Lung microvascular endothelial cell (primary cell): ENCODE measurements around the gene PITHD1. TPM values are rescaled to one million over a fixed set of nuclear protein-coding genes. Genes with fewer than 3 reads are reported as not detected.
A peak's percentile ranks its signal among the peaks of the same experiment; 100 is the strongest.
"Not testable (repeated sequence)": the region's sequence is repeated elsewhere in the genome, so short reads cannot be mapped to it uniquely, and the experiment has no call there.

Source experiments
- DNase-seq, 2 donors: peaks; one replicate each; pipeline versions ENCODE4 v3.0.0 to v3.0.0-alpha.2; 2010; ENCODE audit warnings: low read depth in 2 of 2
- total RNA-seq: library from RNA; depleted of rRNA; stranded (reverse); fragments of >200 nt; gene quantifications from 2 replicates; pipeline ENCODE4 v1.2.1, GENCODE V29; 2014

PITHD1 gene
- total RNA-seq, 1 donor from 2014 or later, result 29.0 TPM

DNA sequence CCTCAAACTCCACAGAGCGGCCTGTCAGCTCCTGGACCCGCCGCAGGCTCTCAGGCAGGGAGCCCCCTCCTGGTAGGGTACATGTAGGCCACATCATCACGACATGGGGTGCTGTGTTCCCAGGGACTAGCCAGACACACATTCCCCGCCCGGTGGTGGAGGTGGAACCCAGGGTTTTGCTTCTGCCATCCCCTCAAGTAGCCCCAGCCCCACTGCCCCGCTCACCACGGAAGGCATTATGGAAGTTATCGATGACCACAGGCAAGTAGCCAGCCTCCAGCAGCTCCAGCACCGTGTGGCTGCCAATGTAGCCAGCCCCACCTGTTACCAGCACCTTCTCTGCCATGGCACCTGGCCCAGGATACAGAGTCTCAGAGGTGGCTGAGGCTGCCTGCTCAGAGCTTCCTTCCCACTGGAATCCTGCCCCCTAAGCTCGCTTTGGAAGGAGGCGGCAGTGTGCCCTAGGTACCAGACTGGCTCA, 20.5 kb downstream of the PITHD1 start:
- DNase-seq, result no peak

- DNase-seq, result no peak
Measured at GRCh38 chr1:23799255-23799569, 21.0 kb downstream of the PITHD1 start.

- peak; percentile 62 to 88 for DNase-seq
Measured at GRCh38 chr1:23799570-23800399, 21.6 kb downstream of the PITHD1 start.

DNA sequence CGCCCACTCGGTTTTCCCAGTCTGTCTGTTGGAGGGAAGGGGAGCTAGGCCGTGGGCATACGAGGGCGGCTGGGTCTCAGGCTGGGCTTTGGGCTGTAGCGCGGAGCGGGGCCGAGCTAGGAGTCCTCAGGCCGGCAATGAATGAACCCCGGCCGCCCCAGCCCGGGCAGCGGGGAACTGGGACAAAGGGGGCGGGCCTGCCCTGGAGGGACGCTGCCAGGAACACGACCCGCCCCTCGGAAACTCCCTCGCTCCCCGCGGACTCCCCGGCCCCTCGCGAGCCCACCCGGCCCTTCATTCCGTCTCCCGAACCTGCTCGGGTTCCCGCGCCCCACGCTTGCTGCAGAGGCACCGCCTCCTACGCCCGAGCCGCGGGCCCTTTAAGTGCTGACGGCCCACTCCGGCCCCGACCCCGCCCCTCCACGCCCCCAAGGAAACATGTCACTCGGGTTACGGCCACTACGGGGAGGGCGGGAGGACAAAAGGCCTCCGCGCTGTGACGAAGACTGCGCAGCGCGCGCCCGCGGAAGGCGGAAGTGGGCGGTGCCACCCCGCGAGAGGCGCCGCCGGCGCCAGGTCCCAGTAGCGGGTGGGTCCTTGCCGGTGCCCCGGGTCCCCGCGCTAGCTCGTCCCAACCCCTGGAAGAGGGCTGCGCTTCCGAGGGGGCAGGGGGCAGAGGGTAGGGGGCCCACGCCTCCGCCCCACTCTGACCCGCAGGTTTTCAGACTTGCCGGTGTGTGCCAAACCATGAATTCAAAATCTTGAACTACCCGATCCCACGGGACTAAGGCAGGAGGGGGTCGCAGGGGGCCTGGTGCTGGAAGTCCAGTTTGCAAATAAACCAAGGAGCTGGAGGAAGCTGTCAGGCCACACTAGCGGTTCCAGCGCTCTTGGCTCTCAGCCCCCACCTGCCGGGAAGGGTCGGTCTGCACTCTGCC, 22.5 kb downstream of the PITHD1 start, which contains the start of gene GALE:
Gene GALE (minus strand): TSS at position 355 of the 938 bp plus-strand sequence. CDS start 1,747 bp downstream, outside the sequence.
- DNase-seq, result peak; percentile 97

DNA sequence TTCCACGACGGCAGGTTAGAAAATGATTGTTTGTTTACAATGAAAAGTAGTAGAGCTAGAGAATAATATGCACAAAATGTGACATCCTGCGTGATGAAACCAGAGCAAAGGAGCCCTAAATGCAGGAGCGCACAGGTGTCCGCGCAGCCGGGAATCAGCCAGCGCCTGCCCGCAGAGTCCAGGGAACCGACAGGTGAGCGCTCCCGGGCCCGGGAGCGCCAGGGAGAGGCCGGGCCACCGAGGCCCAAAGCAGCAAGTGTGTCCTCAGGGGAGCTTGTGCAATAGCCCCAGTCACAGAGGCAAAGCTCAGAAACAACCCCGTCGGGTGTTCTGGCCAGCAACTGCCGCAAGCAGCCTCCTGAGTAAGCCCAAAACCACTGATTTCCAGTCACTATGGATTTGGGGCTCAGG, 23.1 kb downstream of the PITHD1 start:
- DNase-seq, result no peak

DNA sequence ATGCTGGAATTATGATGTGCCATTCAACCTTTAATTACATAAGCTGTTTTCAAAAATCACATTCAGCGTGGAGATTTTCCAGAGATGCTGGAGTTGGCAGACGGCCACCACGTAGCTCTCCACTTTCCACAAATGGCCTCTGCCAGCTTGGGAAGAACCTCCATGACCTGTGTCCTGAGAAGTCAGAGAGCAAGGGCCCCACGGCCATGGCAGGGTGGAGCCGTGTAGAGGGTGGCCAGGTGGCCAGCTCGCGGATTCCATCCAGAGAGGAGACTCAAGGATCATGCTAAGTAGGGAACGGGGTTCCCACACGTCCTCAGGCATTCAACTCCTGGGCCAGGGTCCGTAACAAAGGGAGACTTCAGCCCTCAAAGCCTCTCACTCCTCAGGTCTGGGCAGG, 23.7 kb downstream of the PITHD1 start:
- no peak for DNase-seq

GRCh38 chr1:23802809-23803342, 24.7 kb downstream of the PITHD1 start:
- not testable (repeated sequence) for DNase-seq

DNA sequence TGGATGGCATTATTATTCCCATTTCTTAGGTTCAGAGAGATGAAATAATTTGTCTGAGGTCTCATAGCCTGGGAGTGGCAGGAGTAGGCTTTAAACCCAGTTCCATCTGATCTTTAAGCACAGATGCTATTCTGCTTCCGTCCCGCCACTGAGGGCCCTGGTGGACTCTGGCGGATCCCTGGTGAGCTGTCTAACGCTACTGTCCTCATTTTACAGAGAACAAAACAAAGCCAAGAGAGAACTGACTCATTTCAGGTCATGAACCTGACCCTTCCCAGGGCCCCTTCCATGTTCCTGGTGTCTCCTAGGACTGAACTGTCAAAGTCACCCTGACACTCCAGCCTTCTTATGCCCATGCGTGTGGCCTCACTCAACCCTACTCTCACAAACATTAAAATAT, 25.5 kb downstream of the PITHD1 start:
- no peak for DNase-seq

DNA sequence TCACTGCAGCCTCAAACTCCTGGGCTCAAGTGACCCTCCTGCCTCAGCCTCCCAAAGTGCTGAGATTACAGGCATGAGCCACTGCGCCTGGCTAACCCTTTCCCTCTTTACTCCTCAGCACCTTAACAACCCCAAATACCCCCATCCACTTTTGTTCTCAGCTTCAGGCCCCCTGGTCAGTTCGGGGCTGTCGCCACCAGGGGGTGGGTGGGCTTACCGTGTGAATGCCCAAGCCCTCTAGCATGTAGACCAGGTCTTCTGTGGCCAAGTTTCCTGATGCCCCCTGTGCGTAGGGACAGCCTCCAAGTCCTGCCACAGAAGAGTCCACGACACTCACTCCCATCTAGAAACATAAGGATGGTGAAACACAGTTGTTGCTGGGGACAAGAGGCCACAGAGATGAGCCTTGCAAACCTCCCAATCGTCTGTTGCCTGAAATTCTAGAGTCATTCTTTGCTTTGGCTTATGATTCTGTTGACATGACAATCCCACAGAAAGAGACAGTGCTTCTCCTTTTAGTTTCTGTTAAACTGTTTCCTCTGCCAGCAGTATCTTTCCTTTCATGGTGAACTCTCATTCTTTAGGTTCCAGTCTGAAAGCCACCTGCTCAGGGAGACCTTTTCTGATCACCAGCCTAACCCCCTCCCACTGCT, 26.1 kb downstream of the PITHD1 start:
- DNase-seq, result no peak

DNA sequence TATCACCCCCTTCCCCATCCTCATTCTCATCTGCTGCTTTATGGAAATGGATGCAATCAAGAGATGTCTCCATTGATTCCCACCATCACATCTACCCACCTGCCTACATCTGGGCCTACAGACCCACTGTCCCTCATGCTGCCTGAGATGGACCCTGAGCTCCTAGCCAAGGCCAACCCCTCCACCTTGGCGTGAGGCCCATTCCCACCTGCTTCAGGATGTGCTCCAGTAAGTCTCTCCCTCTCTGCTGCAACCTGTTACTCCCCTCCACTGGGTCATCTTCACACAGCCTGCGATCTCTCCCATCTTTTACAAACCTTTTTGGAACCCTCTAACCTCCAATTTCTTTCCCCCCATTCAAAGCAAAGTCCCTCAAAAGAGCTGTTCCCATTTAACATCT, 26.8 kb downstream of the PITHD1 start:
- no peak for DNase-seq

DNA sequence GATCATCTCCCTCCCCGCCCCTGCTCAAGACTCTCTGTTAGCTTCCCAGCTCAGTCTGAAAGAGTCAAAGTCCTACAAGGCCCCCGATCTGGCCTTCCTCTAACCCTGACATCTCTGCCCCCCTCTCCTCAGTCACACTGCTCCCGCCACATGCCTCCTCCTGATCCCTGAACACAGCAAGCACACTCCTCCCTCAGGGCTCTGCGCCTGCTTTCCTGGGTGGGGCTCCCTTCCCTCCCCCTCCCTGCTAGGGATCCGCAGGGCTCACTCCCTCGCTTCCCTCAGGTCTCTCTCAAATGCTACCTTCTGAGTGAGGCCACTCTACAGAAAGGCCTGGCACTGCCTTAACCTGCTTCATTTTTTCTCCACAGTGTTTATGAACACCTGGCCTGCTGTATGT, 28.1 kb downstream of the PITHD1 start:
- no peak for DNase-seq

GRCh38 chr1:23807453-23807852, 29.2 kb downstream of the PITHD1 start:
- no peak for DNase-seq

GRCh38 chr1:23809751-23810171, 31.5 kb downstream of the PITHD1 start:
- peak; percentile 72 to 80 for DNase-seq

GRCh38 chr1:23810818-23811540, 32.8 kb downstream of the PITHD1 start:
- DNase-seq, result peak; percentile 60 to 64

DNA sequence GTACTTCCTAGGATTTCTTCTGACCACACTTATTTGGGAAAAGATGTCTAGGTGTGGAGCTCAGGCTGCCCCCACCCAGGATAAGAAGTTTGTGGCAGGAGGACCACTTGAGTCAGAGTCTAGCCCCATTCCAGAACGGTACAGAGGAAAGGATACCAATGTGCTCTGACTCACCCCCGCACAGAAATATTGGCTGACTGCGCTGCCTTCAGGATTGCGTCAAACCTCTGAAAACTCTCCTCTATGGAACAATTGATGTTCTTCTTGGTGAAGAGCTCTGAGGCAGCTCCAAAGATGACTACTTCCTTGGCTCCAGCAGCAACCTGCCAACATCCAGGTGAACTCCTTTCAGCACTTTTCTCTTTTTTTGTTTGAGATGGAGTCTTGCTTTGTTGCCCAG, 35.8 kb downstream of the PITHD1 start:
- DNase-seq, result no peak

- no peak for DNase-seq
Measured at GRCh38 chr1:23816361-23816760, 38.1 kb downstream of the PITHD1 start.

- DNase-seq, result no peak
Measured at GRCh38 chr1:23816906-23817305, 38.7 kb downstream of the PITHD1 start.

DNA sequence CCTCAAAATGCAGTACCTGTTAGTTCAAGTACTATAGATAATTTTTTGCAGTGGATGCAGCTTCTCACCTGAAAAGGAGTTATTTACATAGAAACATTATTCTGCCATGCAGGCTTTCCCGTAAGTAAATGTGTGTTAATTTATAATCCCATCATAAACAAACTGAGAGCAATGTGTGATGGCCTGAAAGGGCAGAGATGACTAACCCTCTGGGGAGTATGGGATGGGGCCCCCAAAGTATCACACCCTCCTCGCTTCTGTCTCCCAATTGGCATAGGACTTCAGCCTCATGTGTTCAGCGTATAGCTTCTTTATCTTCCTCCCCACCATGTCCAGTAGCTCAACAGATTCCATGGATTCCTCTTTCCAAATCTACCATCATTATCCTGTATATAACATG, 39.4 kb downstream of the PITHD1 start:
- no peak for DNase-seq

DNA sequence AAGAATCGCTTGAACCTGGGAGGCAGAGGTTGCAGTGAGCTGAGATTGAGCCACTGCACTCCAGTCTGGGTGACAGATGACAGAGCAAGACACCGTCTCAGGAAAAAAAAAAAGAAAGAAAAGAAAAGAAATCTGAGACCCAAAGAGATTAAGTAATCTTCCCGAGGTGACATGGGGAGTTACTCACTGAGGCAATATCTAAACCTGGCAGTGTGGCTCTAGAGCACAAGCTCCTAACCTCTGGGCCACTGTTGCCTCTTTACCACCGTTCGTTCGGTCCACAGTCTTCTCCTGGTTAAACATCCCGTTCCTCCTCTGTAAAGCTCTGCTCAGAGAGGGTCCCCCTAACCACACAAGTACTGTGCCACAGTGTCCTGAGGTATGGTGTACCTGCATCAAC, 45.5 kb downstream of the PITHD1 start:
- DNase-seq, result no peak

DNA sequence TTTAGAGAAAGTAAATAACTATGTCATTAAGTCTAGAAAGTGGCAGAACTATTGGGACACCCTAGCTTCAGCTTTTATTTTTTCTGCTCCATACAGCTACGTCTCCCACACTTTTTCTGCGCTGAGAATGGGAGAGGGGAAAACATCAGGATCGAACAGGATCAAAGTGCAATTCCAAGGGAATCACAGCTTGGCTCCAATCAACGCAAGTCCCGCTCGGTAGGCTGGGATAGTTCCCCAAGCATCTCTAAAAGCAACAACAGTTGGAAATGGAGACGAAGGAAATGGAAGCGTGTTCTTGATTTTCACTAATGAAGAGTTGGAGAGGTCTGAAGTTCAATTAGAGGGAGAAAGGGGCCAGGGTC, 46.5 kb downstream of the PITHD1 start:
- DNase-seq, result peak in 1 of 2 donors; percentile 14
